Upper lobe of left lung (tissue), 4 donors: ENCODE data around the gene CXCL1.

ENCODE experiments used
- POLR2AphosphoS5 ChIP-seq, 2 donors: sonication (generic); formaldehyde crosslinking; IDR thresholded peaks; one replicate each; pipeline ENCODE4 v1.5.1; 2017; ENCODE audit warnings: antibody characterized with exemption in 2 of 2
- TF ChIP-seq, protein P1 (sequence below), 6 experiments: fragments of 450-650 bp in 4 of 6; fragments of 200-600 bp in 2 of 6; sonication (generic) in 2 of 6; IDR thresholded peaks; one replicate each; pipeline ENCODE4 v1.5.1; 2016 to 2019; ENCODE audit warnings: antibody characterized with exemption in 6 of 6

GRCh38 chr4:73908965-73909364, 39.8 kb downstream of the CXCL1 start:
- TF ChIP-seq, protein P1, sequence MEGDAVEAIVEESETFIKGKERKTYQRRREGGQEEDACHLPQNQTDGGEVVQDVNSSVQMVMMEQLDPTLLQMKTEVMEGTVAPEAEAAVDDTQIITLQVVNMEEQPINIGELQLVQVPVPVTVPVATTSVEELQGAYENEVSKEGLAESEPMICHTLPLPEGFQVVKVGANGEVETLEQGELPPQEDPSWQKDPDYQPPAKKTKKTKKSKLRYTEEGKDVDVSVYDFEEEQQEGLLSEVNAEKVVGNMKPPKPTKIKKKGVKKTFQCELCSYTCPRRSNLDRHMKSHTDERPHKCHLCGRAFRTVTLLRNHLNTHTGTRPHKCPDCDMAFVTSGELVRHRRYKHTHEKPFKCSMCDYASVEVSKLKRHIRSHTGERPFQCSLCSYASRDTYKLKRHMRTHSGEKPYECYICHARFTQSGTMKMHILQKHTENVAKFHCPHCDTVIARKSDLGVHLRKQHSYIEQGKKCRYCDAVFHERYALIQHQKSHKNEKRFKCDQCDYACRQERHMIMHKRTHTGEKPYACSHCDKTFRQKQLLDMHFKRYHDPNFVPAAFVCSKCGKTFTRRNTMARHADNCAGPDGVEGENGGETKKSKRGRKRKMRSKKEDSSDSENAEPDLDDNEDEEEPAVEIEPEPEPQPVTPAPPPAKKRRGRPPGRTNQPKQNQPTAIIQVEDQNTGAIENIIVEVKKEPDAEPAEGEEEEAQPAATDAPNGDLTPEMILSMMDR (IDR thresholded peaks at IDR 0.05) = no peak
- no peak for TF ChIP-seq POLR2AphosphoS5 (IDR thresholded peaks at IDR 0.05)
